H9 (cell line): ENCODE results near the gene ANKRD11. TPM values are rescaled to one million over a fixed set of nuclear protein-coding genes. Genes with fewer than 3 reads are reported as not detected.

Experiments
- DNase-seq: peaks from one replicate; pipeline ENCODE4 v3.0.0-alpha.2; 2017
- H2AFZ ChIP-seq: one replicate; pipeline ENCODE4 v1.6.1; 2013; ENCODE audit warnings: mild to moderate bottlenecking, low read length, control low read depth, moderate library complexity
- H2AK5ac ChIP-seq: 2 replicates; pipeline ENCODE4 v1.6.1; 2013; ENCODE audit warnings: low read length, control low read depth, mixed read lengths; ENCODE audit not compliant: insufficient read length
- H2BK120ac ChIP-seq: one replicate; pipeline ENCODE4 v1.6.1; 2013; ENCODE audit warnings: low read depth, mild to moderate bottlenecking, low read length, control low read depth, inconsistent platforms; ENCODE audit not compliant: poor library complexity, severe bottlenecking
- H2BK12ac ChIP-seq: 2 replicates; pipeline ENCODE4 v1.6.1; 2013; ENCODE audit warnings: low read length, control low read depth, mixed read lengths, low read depth; ENCODE audit not compliant: insufficient read length
- H2BK15ac ChIP-seq: 2 replicates; pipeline ENCODE4 v1.6.1; 2013; ENCODE audit warnings: low read depth, low read length, control low read depth
- H2BK20ac ChIP-seq: one replicate; pipeline ENCODE4 v1.6.1; 2013; ENCODE audit warnings: low read depth, mild to moderate bottlenecking, low read length, control low read depth, inconsistent platforms; ENCODE audit not compliant: poor library complexity, severe bottlenecking
- H2BK5ac ChIP-seq: 2 replicates; pipeline ENCODE4 v1.6.1; 2013; ENCODE audit warnings: low read length, control low read depth, mixed read lengths; ENCODE audit not compliant: insufficient read length
- H3K14ac ChIP-seq: 2 replicates; pipeline ENCODE4 v1.6.1; 2013; ENCODE audit warnings: low read length, control low read depth; ENCODE audit not compliant: insufficient read depth
- H3K18ac ChIP-seq: 2 replicates; pipeline ENCODE4 v1.6.1; 2013; ENCODE audit warnings: low read depth, mild to moderate bottlenecking, mixed read lengths, low read length, control low read depth; ENCODE audit not compliant: insufficient read length
- H3K23ac ChIP-seq: 2 replicates; pipeline ENCODE4 v1.6.1; 2013; ENCODE audit warnings: low read length, control low read depth, mixed read lengths, low read depth; ENCODE audit not compliant: insufficient read length
- H3K23me2 ChIP-seq: 2 replicates; pipeline ENCODE4 v1.6.1; 2013; ENCODE audit warnings: low read depth, mild to moderate bottlenecking, mixed read lengths, low read length, control low read depth; ENCODE audit not compliant: insufficient read length, poor library complexity, severe bottlenecking
- H3K27ac ChIP-seq: 2 replicates; pipeline ENCODE4 v1.5.1; 2013; ENCODE audit warnings: low read length, control low read depth, mixed read lengths, low read depth; ENCODE audit not compliant: insufficient read length
- H3K27me3 ChIP-seq: 2 replicates; pipeline ENCODE4 v1.6.1; 2013; ENCODE audit warnings: low read length, control low read depth, inconsistent platforms; ENCODE audit not compliant: insufficient read depth
- H3K4ac ChIP-seq: 2 replicates; pipeline ENCODE4 v1.6.1; 2013; ENCODE audit warnings: low read depth, mild to moderate bottlenecking, control low read depth, inconsistent platforms, low read length, moderate library complexity
- H3K4me1 ChIP-seq: 2 replicates; pipeline ENCODE4 v1.6.1; 2013; ENCODE audit warnings: low read length, control low read depth, inconsistent platforms; ENCODE audit not compliant: insufficient read depth
- H3K4me2 ChIP-seq: 2 replicates; pipeline ENCODE4 v1.6.1; 2013; ENCODE audit warnings: low read length, control low read depth, mixed read lengths; ENCODE audit not compliant: insufficient read length, insufficient read depth
- H3K56ac ChIP-seq: 2 replicates; pipeline ENCODE4 v1.6.1; 2013; ENCODE audit warnings: low read depth, mild to moderate bottlenecking, mixed read lengths, low read length, control low read depth; ENCODE audit not compliant: insufficient read length
- H3K79me1 ChIP-seq: 2 replicates; pipeline ENCODE4 v1.6.1; 2013; ENCODE audit warnings: low read depth, mild to moderate bottlenecking, moderate library complexity, low read length, control low read depth, inconsistent platforms; ENCODE audit not compliant: insufficient read depth, poor library complexity, severe bottlenecking
- H3K79me2 ChIP-seq: 2 replicates; pipeline ENCODE4 v1.6.1; 2013; ENCODE audit warnings: low read length, control low read depth, inconsistent platforms; ENCODE audit not compliant: insufficient read depth
- H3K9ac ChIP-seq: 2 replicates; pipeline ENCODE4 v1.6.1; 2013; ENCODE audit warnings: low read length, control low read depth, mixed read lengths; ENCODE audit not compliant: insufficient read length; ENCODE audit errors: extremely low read depth
- H3K9me3 ChIP-seq: one replicate; pipeline ENCODE4 v1.6.1; 2013; ENCODE audit warnings: low read depth, low read length, inconsistent platforms; ENCODE audit not compliant: control insufficient read depth
- H3T11ph ChIP-seq: one replicate; pipeline ENCODE4 v1.6.1; 2013; ENCODE audit warnings: mild to moderate bottlenecking, low read length, control low read depth, inconsistent platforms
- H4K20me1 ChIP-seq: one replicate; pipeline ENCODE4 v1.6.1; 2013; ENCODE audit not compliant: control insufficient read depth, insufficient read length, insufficient read depth
- H4K5ac ChIP-seq: 2 replicates; pipeline ENCODE4 v1.6.1; 2013; ENCODE audit warnings: low read depth, mild to moderate bottlenecking, mixed read lengths, low read length, control low read depth; ENCODE audit not compliant: insufficient read length
- H4K8ac ChIP-seq: replicated peaks from 2 replicates; pipeline ENCODE4 v1.6.1; 2013; ENCODE audit warnings: low read length, control low read depth, mixed read lengths, low read depth; ENCODE audit not compliant: insufficient read length
- H4K91ac ChIP-seq: 2 replicates; pipeline ENCODE4 v1.6.1; 2013; ENCODE audit warnings: low read depth, mild to moderate bottlenecking, moderate library complexity, mixed read lengths, low read length, control low read depth; ENCODE audit not compliant: insufficient read length
- H3K27ac Mint-ChIP-seq, 3 experiments: 2 replicates in 2 of 3; 3 replicates in 1 of 3; pipeline ENCODE4 v1.8.0; 2020 to 2021; ENCODE audit warnings: mixed read lengths in 3 of 3, mild to moderate bottlenecking in 1 of 3, moderate library complexity in 1 of 3
- H3K27me3 Mint-ChIP-seq: 2 replicates; pipeline ENCODE4 v1.8.0; 2021; ENCODE audit warnings: low read depth, mild to moderate bottlenecking, moderate library complexity, mixed read lengths
- H3K36me3 Mint-ChIP-seq, 3 experiments: 2 replicates in 2 of 3; 3 replicates in 1 of 3; pipeline ENCODE4 v1.8.0; 2020 to 2021; ENCODE audit warnings: low read depth in 3 of 3, mixed read lengths in 3 of 3; ENCODE audit not compliant: insufficient read depth in 1 of 3
- H3K4me1 Mint-ChIP-seq, 2 experiments: 2 replicates each; pipeline ENCODE4 v1.8.0; 2020; ENCODE audit warnings: mixed read lengths in 2 of 2
- H3K4me3 Mint-ChIP-seq, 2 experiments: 2 replicates in 1 of 2; 3 replicates in 1 of 2; pipeline ENCODE4 v1.8.0; 2020 to 2021; ENCODE audit warnings: mild to moderate bottlenecking in 2 of 2, mixed read lengths in 2 of 2, moderate library complexity in 1 of 2
- H3K9me3 Mint-ChIP-seq, 2 experiments: 2 replicates in 1 of 2; 3 replicates in 1 of 2; pipeline ENCODE4 v1.8.0; 2020; ENCODE audit warnings: mild to moderate bottlenecking in 2 of 2, mixed read lengths in 2 of 2, moderate library complexity in 1 of 2
- WGBS: extraction: QIAGEN DNeasy Blood & Tissue Kit; methylation state at CpG from one replicate; pipeline ENCODE4 v1.1.7; 2013; ENCODE audit warnings: missing lambda C conversion rate, low lambda C conversion rate, mixed read lengths; ENCODE audit not compliant: insufficient read length; ENCODE audit errors: extremely low coverage; 5-methylcytosine and 5-hydroxymethylcytosine counted together
- total RNA-seq: library from RNA; stranded (reverse); gene quantifications from 2 replicates; pipeline ENCODE4 v1.2.1, GENCODE V29; 2021
- TF ChIP-seq, protein P1 (sequence below): fragments of 200-600 bp; sonication (generic); conservative IDR thresholded peaks from 3 replicates; pipeline ENCODE4 v1.8.0; 2021; ENCODE audit warnings: antibody characterized with exemption, mild to moderate bottlenecking

ANKRD11 gene
- total RNA-seq, 1 experiment from 2014 or later: 181 TPM

DNA sequence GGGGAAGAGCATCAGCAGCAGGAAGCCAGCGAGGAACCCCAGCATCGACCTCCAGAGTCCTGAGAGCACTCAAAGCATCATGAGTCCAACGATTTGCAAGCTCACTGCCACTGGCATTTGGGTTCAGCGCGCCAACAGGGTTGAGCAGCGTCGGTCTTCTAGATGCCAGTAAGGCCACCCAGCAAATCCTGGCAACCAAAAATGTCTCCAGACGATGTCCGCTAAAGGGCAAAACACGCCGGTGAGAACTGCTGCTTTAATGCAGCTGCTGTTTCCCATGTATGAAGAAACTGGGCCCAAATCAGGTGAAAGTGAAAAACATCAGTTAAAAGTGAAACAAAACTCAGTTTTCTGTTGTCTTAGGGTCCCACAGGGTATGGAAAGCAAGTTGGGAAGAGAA, 70.2 kb downstream of the ANKRD11 start:
- Histone ChIP-seq H2BK5ac (no peak overlapping the region), H3K18ac (no peak overlapping the region), H3K79me2 (peaks cover 81% of the 10 kb centered on the region; the same call in 1 of the 2 replicates), H3T11ph (no peak overlapping the region), H2BK12ac (no peak overlapping the region), H3K14ac (no peak overlapping the region; the same call in 1 of the 2 replicates), H3K79me1 (peaks cover 8% of the 10 kb centered on the region), H4K20me1 (no peaks in the 10 kb centered on the region), H4K5ac (no peak overlapping the region), H3K56ac (no peak overlapping the region), H3K23ac (no peak overlapping the region), H4K8ac (no peak overlapping the region), H4K91ac (no peak overlapping the region), H3K27me3 (no peaks in the 10 kb centered on the region), H3K4ac (no peak overlapping the region), H2AK5ac (no peak overlapping the region), H2AFZ (no peak overlapping the region), H2BK15ac (no peak overlapping the region), H3K4me1 (peaks cover 6% of the 10 kb centered on the region; the same call in 1 of the 2 replicates), H3K9ac (no peak overlapping the region), H2BK20ac (no peak overlapping the region), H2BK120ac (no peak overlapping the region), H3K9me3 (no peaks in the 10 kb centered on the region), H3K4me2 (no peak overlapping the region), H3K27ac (no peak overlapping the region), H3K23me2 (no peaks in the 10 kb centered on the region)
- peaks cover 30 to 34% of the 10 kb centered on the region in 2 experiments for H3K4me1 Mint-ChIP-seq
- H3K27me3 Mint-ChIP-seq: no peaks in the 10 kb centered on the region
- no peak overlapping the region for H3K4me3 Mint-ChIP-seq
- TF ChIP-seq, protein P1, sequence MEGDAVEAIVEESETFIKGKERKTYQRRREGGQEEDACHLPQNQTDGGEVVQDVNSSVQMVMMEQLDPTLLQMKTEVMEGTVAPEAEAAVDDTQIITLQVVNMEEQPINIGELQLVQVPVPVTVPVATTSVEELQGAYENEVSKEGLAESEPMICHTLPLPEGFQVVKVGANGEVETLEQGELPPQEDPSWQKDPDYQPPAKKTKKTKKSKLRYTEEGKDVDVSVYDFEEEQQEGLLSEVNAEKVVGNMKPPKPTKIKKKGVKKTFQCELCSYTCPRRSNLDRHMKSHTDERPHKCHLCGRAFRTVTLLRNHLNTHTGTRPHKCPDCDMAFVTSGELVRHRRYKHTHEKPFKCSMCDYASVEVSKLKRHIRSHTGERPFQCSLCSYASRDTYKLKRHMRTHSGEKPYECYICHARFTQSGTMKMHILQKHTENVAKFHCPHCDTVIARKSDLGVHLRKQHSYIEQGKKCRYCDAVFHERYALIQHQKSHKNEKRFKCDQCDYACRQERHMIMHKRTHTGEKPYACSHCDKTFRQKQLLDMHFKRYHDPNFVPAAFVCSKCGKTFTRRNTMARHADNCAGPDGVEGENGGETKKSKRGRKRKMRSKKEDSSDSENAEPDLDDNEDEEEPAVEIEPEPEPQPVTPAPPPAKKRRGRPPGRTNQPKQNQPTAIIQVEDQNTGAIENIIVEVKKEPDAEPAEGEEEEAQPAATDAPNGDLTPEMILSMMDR: no peak
- peaks cover 6 to 22% (median 19%) of the 10 kb centered on the region in 3 experiments for H3K36me3 Mint-ChIP-seq
- peak overlapping the region; percentile 49 to 88 (median 74); a peak in 3 of 7 replicates for H3K27ac Mint-ChIP-seq
- WGBS: no CpG with 5 or more reads among the region's 11 CpGs
- H3K9me3 Mint-ChIP-seq: no peaks in the 10 kb centered on the region
- no peak for DNase-seq
